Naive thymus-derived CD4-positive, alpha-beta T cell (primary cell): ENCODE data around the gene HSD11B2. TPM values are rescaled to one million over a fixed set of nuclear protein-coding genes. Genes with fewer than 3 reads are reported as not detected.
A peak's percentile ranks its signal among the peaks of the same experiment; 100 is the strongest.

Source experiments
- ATAC-seq: fragments of 150-1000 bp; cut with Tn5 transposase; 2 replicates; pipeline ENCODE4 v1.10.0; 2021; ENCODE audit warnings: mild to moderate bottlenecking, moderate library complexity
- CTCF ChIA-PET: fragments of 350-600 bp; sonication (Branson Sonifier 250); formaldehyde crosslinking; loops from one replicate; lab custom pipeline; 2021; ENCODE audit warnings: antibody characterized with exemption; lab: Charles Lee
- POLR2A ChIA-PET: fragments of 350-600 bp; sonication (Branson Sonifier 250); formaldehyde crosslinking; loops from one replicate; lab custom pipeline; 2021; ENCODE audit warnings: antibody characterized with exemption, inconsistent platforms; lab: Charles Lee
- DNase-seq, 9 donors: peaks; one replicate each; pipeline versions ENCODE4 v3.0.0 to v3.0.0-alpha.2; 2020 to 2022; ENCODE audit warnings: mixed read lengths in 1 of 9
- H3K27ac ChIP-seq: one replicate; pipeline ENCODE4 v1.7.0; 2013; ENCODE audit warnings: mild to moderate bottlenecking, low read depth, low read length, moderate library complexity
- H3K27me3 ChIP-seq, 2 donors: one replicate each; pipeline ENCODE4 v1.7.0; 2013; ENCODE audit warnings: low read length in 2 of 2, mild to moderate bottlenecking in 2 of 2, moderate library complexity in 2 of 2; ENCODE audit not compliant: control insufficient read depth in 2 of 2, insufficient read depth in 2 of 2
- H3K36me3 ChIP-seq, 3 experiments: 1 replicate in 2 of 3; 2 replicates in 1 of 3; pipeline ENCODE4 v1.7.0; 2013; ENCODE audit warnings: low read length in 3 of 3, mild to moderate bottlenecking in 3 of 3, moderate library complexity in 1 of 3; ENCODE audit not compliant: insufficient read depth in 3 of 3, control insufficient read depth in 2 of 3
- H3K4me1 ChIP-seq, 2 donors: one replicate each; pipeline ENCODE4 v1.7.0; 2013; ENCODE audit warnings: low read length in 2 of 2, mild to moderate bottlenecking in 2 of 2, moderate library complexity in 1 of 2; ENCODE audit not compliant: control insufficient read depth in 2 of 2, insufficient read depth in 2 of 2
- H3K4me3 ChIP-seq: 2 replicates; pipeline ENCODE4 v1.7.0; 2013; ENCODE audit warnings: mild to moderate bottlenecking, low read length
- H3K9me3 ChIP-seq, 3 experiments: 1 replicate in 2 of 3; 2 replicates in 1 of 3; pipeline ENCODE4 v1.7.0; 2013; ENCODE audit warnings: low read length in 3 of 3; ENCODE audit not compliant: control insufficient read depth in 2 of 3
- H3K27ac Mint-ChIP-seq, 9 donors: one replicate each; pipeline ENCODE4 v1.8.0; 2020 to 2022; ENCODE audit warnings: mixed read lengths in 9 of 9, mild to moderate bottlenecking in 8 of 9, moderate library complexity in 5 of 9, inconsistent platforms in 2 of 9
- H3K27me3 Mint-ChIP-seq, 5 donors: one replicate each; pipeline ENCODE4 v1.8.0; 2021 to 2022; ENCODE audit warnings: mixed read lengths in 5 of 5, mild to moderate bottlenecking in 1 of 5
- H3K36me3 Mint-ChIP-seq, 5 donors: one replicate each; pipeline ENCODE4 v1.8.0; 2020 to 2022; ENCODE audit warnings: mixed read lengths in 5 of 5, mild to moderate bottlenecking in 3 of 5, inconsistent platforms in 1 of 5
- H3K4me1 Mint-ChIP-seq, 7 donors: one replicate each; pipeline ENCODE4 v1.8.0; 2020 to 2022; ENCODE audit warnings: mixed read lengths in 7 of 7, mild to moderate bottlenecking in 3 of 7, inconsistent platforms in 1 of 7
- H3K4me3 Mint-ChIP-seq, 10 donors: one replicate each; pipeline ENCODE4 v1.8.0; 2020 to 2022; ENCODE audit warnings: mild to moderate bottlenecking in 10 of 10, mixed read lengths in 10 of 10, moderate library complexity in 6 of 10, inconsistent platforms in 2 of 10
- H3K9me3 Mint-ChIP-seq, 11 donors: one replicate each; pipeline ENCODE4 v1.8.0; 2020 to 2022; ENCODE audit warnings: mixed read lengths in 11 of 11, mild to moderate bottlenecking in 4 of 11, inconsistent platforms in 1 of 11, moderate library complexity in 1 of 11
- intact Hi-C, 2 donors: fragments of 100-400 bp; cut with micrococcal nuclease; formaldehyde crosslinking; loops; one replicate each; pipeline ENCODE4 v1.15.1; 2023
- polyA plus RNA-seq, 2 donors: library from polyadenylated mRNA; unstranded; fragments of 300-500 nt; fragmentation: Illumina TruSeq; gene quantifications; one replicate each; pipeline ENCODE4 v1.2.3, GENCODE V29; 2021
- total RNA-seq, 6 experiments: library from RNA in 5 of 6; stranded (reverse) in 5 of 6; gene quantifications; 1 replicate in 5 of 6; 2 replicates in 1 of 6; pipeline ENCODE4 v1.2.3 and lab custom pipeline; 2021 to 2026

Gene HSD11B2
- total and polyA plus RNA-seq, 7 experiments from 2014 or later: 0.17 TPM; not detected in 6

DNA sequence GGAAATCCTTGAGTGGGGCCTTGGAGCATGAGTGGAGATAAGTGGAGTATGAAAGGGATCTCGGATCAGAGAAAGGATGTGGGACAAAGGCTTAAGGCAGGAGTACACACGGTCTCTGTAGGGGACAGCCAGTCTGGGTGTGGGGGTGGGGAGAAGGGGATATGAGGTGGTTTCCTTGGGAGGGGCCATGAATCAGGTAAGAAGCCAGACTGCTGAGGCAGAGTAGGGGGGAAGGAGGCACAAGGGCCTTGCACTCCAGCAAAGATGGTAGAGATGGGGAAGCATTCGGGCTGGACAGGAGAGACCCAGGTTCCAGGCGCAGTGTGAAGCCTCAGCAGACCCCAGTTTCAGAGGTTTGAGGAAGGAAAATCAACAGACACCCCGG, 1.6 kb downstream of the HSD11B2 start:
- ATAC-seq (no peak), DNase-seq (no peak)
- peaks cover 5 to 12% of the 10 kb centered on the region in 2 donors for H3K27me3 ChIP-seq
- H3K27ac ChIP-seq: no peak overlapping the region
- Mint-ChIP-seq H3K9me3 (peaks cover 0 to 1% (median 0%) of the 10 kb centered on the region in 11 donors), H3K27ac (peak overlapping the region in 1 of 9 donors; percentile 75), H3K27me3 (peaks cover 12 to 41% (median 20%) of the 10 kb centered on the region in 5 donors), H3K4me1 (peaks cover 0 to 12% (median 4%) of the 10 kb centered on the region in 7 donors), H3K4me3 (peak overlapping the region in 9 of 10 donors; percentile 10 to 68 (median 58)), H3K36me3 (no peaks in the 10 kb centered on the region)
- H3K4me3 ChIP-seq: no peak overlapping the region
- POLR2A ChIA-PET: no interaction called here
- no peaks in the 10 kb centered on the region for H3K9me3 ChIP-seq
- intact Hi-C loops: no loop called here
- CTCF ChIA-PET: no interaction called here
- H3K36me3 ChIP-seq: peaks cover 0 to 6% (median 0%) of the 10 kb centered on the region in 3 experiments
- peaks cover 0 to 5% of the 10 kb centered on the region in 2 donors for H3K4me1 ChIP-seq

DNA sequence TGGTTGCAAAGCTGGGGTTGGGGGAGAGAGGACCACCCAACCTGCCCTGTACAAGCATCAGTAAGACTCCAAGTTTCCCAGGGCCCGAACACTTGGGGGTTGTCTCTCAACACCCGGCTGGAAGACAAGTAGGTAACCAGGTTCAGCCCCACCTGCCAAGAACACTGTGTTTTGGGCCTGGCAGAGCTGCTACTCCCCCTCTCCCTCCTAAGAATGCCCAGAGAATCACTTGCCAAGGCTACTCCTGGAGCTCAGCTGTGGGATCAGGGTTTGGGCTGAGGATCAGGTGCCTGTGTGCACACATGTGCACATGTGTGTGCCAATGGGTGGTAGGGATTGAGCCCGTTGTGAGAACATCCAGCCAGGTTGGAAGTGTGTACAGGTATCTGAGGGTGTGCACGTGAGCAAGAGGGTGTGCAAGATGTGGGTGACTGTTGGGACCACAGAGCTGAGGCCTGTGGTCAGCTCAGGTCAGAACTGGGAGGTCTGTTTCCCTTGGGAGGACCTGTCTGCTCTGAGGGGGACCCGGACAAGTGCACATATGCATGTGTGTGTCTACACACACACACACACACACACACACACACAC, 2.3 kb downstream of the HSD11B2 start:
- CTCF ChIA-PET: interaction anchor here (0.6 kb wide), 1 partner anchor 206 kb away, joined by 3 read pairs; the partner anchor contains the start of gene TMEM208
- H3K36me3 Mint-ChIP-seq: peaks cover 0 to 5% (median under 1%) of the 10 kb centered on the region in 5 donors

DNA sequence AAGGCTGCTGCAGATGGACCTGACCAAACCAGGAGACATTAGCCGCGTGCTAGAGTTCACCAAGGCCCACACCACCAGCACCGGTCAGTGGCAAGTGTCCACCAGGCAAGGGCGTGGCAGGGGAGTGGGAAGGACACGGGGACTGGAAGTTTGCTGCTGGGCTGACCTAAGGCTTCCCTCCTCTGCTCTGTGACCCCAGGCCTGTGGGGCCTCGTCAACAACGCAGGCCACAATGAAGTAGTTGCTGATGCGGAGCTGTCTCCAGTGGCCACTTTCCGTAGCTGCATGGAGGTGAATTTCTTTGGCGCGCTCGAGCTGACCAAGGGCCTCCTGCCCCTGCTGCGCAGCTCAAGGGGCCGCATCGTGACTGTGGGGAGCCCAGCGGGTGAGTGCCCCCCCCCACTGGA, 4.8 kb downstream of the HSD11B2 start:
- Mint-ChIP-seq H3K4me1 (peaks cover 0 to 8% (median 0%) of the 10 kb centered on the region in 7 donors), H3K4me3 (no peak overlapping the region), H3K36me3 (peaks cover 0 to 16% (median 4%) of the 10 kb centered on the region in 5 donors), H3K27ac (peak overlapping the region in 1 of 9 donors; percentile 19), H3K9me3 (no peaks in the 10 kb centered on the region), H3K27me3 (peaks cover 0 to 17% (median 0%) of the 10 kb centered on the region in 5 donors)
- H3K4me3 ChIP-seq: no peak overlapping the region
- POLR2A ChIA-PET: no interaction called here
- peaks cover 0 to 5% of the 10 kb centered on the region in 2 donors for H3K4me1 ChIP-seq
- H3K36me3 ChIP-seq: peaks cover 0 to 35% (median 3%) of the 10 kb centered on the region in 3 experiments
- no peaks in the 10 kb centered on the region for H3K9me3 ChIP-seq
- CTCF ChIA-PET: no interaction called here
- DNase-seq (no peak), ATAC-seq (no peak)
- no peak overlapping the region for H3K27ac ChIP-seq
- no peaks in the 10 kb centered on the region for H3K27me3 ChIP-seq
- intact Hi-C loops: no loop called here

More for the DNA sequence above, 2.3 kb downstream of the HSD11B2 start:
- H3K27ac Mint-ChIP-seq: no peak overlapping the region
- POLR2A ChIA-PET: no interaction called here
- H3K27me3 Mint-ChIP-seq: peaks cover 12 to 37% (median 20%) of the 10 kb centered on the region in 5 donors
- Histone ChIP-seq H3K27me3 (peaks cover 5 to 11% of the 10 kb centered on the region in 2 donors), H3K36me3 (peaks cover 0 to 13% (median 0%) of the 10 kb centered on the region in 3 experiments), H3K27ac (no peak overlapping the region), H3K4me1 (peaks cover 0 to 5% of the 10 kb centered on the region in 2 donors), H3K4me3 (no peak overlapping the region), H3K9me3 (no peaks in the 10 kb centered on the region)
- H3K4me3 Mint-ChIP-seq: peak overlapping the region in 1 of 10 donors; percentile 66
- intact Hi-C loops: no loop called here
- peaks cover 0 to 1% (median 0%) of the 10 kb centered on the region in 11 donors for H3K9me3 Mint-ChIP-seq
- ATAC-seq (no peak), DNase-seq (no peak)
- H3K4me1 Mint-ChIP-seq: peaks cover 0 to 12% (median 4%) of the 10 kb centered on the region in 7 donors

DNA sequence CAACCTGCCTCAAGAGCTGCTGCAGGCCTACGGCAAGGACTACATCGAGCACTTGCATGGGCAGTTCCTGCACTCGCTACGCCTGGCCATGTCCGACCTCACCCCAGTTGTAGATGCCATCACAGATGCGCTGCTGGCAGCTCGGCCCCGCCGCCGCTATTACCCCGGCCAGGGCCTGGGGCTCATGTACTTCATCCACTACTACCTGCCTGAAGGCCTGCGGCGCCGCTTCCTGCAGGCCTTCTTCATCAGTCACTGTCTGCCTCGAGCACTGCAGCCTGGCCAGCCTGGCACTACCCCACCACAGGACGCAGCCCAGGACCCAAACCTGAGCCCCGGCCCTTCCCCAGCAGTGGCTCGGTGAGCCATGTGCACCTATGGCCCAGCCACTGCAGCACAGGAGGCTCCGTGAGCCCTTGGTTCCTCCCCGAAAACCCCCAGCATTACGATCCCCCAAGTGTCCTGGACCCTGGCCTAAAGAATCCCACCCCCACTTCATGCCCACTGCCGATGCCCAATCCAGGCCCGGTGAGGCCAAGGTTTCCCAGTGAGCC, 5.8 kb downstream of the HSD11B2 start:
- no peak overlapping the region for H3K27ac Mint-ChIP-seq
- H3K36me3 Mint-ChIP-seq: peaks cover 2 to 16% (median 4%) of the 10 kb centered on the region in 5 donors
- Histone ChIP-seq H3K36me3 (peaks cover 0 to 44% (median 3%) of the 10 kb centered on the region in 3 experiments), H3K27me3 (no peaks in the 10 kb centered on the region), H3K27ac (no peak overlapping the region), H3K4me3 (no peak overlapping the region), H3K9me3 (no peaks in the 10 kb centered on the region), H3K4me1 (peaks cover 0 to 1% of the 10 kb centered on the region in 2 donors)
- ATAC-seq (no peak), DNase-seq (no peak)
- H3K9me3 Mint-ChIP-seq: no peaks in the 10 kb centered on the region
- H3K4me1 Mint-ChIP-seq: peaks cover 0 to 5% (median 0%) of the 10 kb centered on the region in 7 donors
- H3K4me3 Mint-ChIP-seq: no peak overlapping the region
- peaks cover 0 to 14% (median 0%) of the 10 kb centered on the region in 5 donors for H3K27me3 Mint-ChIP-seq
- intact Hi-C loops: no loop called here
- ChIA-PET CTCF (no interaction called here), POLR2A (no interaction called here)

DNA sequence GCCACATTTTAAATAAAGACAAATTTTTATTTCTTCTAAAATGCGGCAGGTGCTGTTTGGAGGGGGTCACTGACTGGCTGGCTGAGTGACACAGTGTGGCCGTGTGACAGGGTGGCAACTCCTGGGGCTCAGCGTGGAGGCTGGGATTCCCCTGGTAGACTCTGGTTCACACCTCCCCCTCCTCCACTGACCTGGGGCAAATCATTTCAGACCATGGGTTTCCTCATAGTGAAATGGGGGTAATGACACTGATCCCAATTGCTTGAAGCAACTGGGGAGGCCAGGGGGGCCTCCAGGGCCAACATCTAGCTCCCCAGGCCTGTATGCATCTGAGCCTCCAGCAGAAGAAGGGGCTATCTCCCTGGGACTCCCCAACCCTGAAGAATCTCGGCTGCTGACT, 6.6 kb downstream of the HSD11B2 start:
- no peak overlapping the region for H3K27ac Mint-ChIP-seq
- ATAC-seq (no peak), DNase-seq (no peak)
- Histone ChIP-seq H3K9me3 (no peaks in the 10 kb centered on the region), H3K4me3 (no peak overlapping the region), H3K36me3 (peaks cover 0 to 51% (median 3%) of the 10 kb centered on the region in 3 experiments), H3K27ac (no peak overlapping the region), H3K4me1 (no peaks in the 10 kb centered on the region), H3K27me3 (no peaks in the 10 kb centered on the region)
- H3K4me1 Mint-ChIP-seq: peaks cover 0 to 3% (median 0%) of the 10 kb centered on the region in 7 donors
- intact Hi-C loops: no loop called here
- H3K27me3 Mint-ChIP-seq: peaks cover 0 to 8% (median 0%) of the 10 kb centered on the region in 5 donors
- peaks cover 4 to 16% (median 4%) of the 10 kb centered on the region in 5 donors for H3K36me3 Mint-ChIP-seq
- POLR2A ChIA-PET: no interaction called here
- no peaks in the 10 kb centered on the region for H3K9me3 Mint-ChIP-seq
- CTCF ChIA-PET: no interaction called here
- no peak overlapping the region for H3K4me3 Mint-ChIP-seq

- Mint-ChIP-seq H3K4me3 (no peak overlapping the region), H3K36me3 (peaks cover 4 to 16% (median 4%) of the 10 kb centered on the region in 5 donors), H3K27me3 (peaks cover 0 to 5% (median 0%) of the 10 kb centered on the region in 5 donors), H3K27ac (no peak overlapping the region), H3K4me1 (peaks cover 0 to 3% (median 0%) of the 10 kb centered on the region in 7 donors), H3K9me3 (no peaks in the 10 kb centered on the region)
- intact Hi-C loops: no loop called here
- no peak overlapping the region for H3K4me3 ChIP-seq
- H3K27ac ChIP-seq: no peak overlapping the region
- no peaks in the 10 kb centered on the region for H3K9me3 ChIP-seq
- DNase-seq (no peak), ATAC-seq (no peak)
- H3K36me3 ChIP-seq: peaks cover 0 to 58% (median 3%) of the 10 kb centered on the region in 3 experiments
- ChIA-PET POLR2A (interaction anchor here (0.5 kb wide), 1 partner anchor 94 kb away, joined by 5 read pairs; no protein-coding TSS in a partner anchor), CTCF (no interaction called here)
- H3K27me3 ChIP-seq: no peaks in the 10 kb centered on the region
- H3K4me1 ChIP-seq: no peaks in the 10 kb centered on the region
These were observed 7.3 kb downstream of the HSD11B2 start for GRCh38 chr16:67438098-67438791.
